NCI-H187 (cell line): Measurements from ENCODE around the gene GNA15.
A peak's percentile ranks its signal among the peaks of the same experiment; 100 is the strongest.
"Not testable (repeated sequence)": the region's sequence is repeated elsewhere in the genome, so short reads cannot be mapped to it uniquely, and the experiment has no call there.

Source experiments
- DNase-seq, 2 experiments: peaks; one replicate each; lab custom pipeline; 2025; lab: John Stamatoyannopoulos, UW

GNA15 gene

GRCh38 chr19:3149526-3150505 lies 14.0 kb downstream of the GNA15 start:
- no peak for DNase-seq

GRCh38 chr19:3150739-3151329 lies 15.0 kb downstream of the GNA15 start:
- no peak for DNase-seq

- no peak for DNase-seq
These were observed 16.0 kb downstream of the GNA15 start for GRCh38 chr19:3151563-3152418.

GRCh38 chr19:3152419-3152780 lies 16.6 kb downstream of the GNA15 start:
- DNase-seq, result no peak

GRCh38 chr19:3153286-3154230 lies 17.7 kb downstream of the GNA15 start:
- no peak for DNase-seq

GRCh38 chr19:3154447-3154846 lies 18.6 kb downstream of the GNA15 start:
- not testable (repeated sequence) for DNase-seq

- no peak for DNase-seq
These were observed 19.3 kb downstream of the GNA15 start for GRCh38 chr19:3154957-3155736.

GRCh38 chr19:3157096-3157845 lies 21.4 kb downstream of the GNA15 start:
- no peak for DNase-seq

- no peak for DNase-seq
These were observed 23.7 kb downstream of the GNA15 start for GRCh38 chr19:3159565-3159964.

GRCh38 chr19:3160219-3160618 lies 24.4 kb downstream of the GNA15 start:
- no peak for DNase-seq

GRCh38 chr19:3161453-3161852 lies 25.6 kb downstream of the GNA15 start:
- DNase-seq, result no peak

- DNase-seq, result no peak
These were observed 26.8 kb downstream of the GNA15 start for GRCh38 chr19:3162418-3163229.

- peak in 1 of 2 experiments; percentile 51 for DNase-seq
These were observed 27.5 kb downstream of the GNA15 start for GRCh38 chr19:3163230-3163886.

GRCh38 chr19:3163943-3164342 lies 28.1 kb downstream of the GNA15 start:
- no peak for DNase-seq

GRCh38 chr19:3167533-3168272 lies 31.9 kb downstream of the GNA15 start:
- no peak for DNase-seq

- no peak for DNase-seq
These were observed 36.2 kb downstream of the GNA15 start for GRCh38 chr19:3171894-3172672.

- not testable (repeated sequence) for DNase-seq
These were observed 36.8 kb downstream of the GNA15 start for GRCh38 chr19:3172673-3173000.
